NCI-H2196 (cell line): Measurements from ENCODE around the gene CCND1.

ENCODE experiments used
- DNase-seq: peaks from one replicate; lab custom pipeline; 2025; ENCODE audit not compliant: unreplicated experiment; lab: John Stamatoyannopoulos, UW

Gene CCND1

DNA sequence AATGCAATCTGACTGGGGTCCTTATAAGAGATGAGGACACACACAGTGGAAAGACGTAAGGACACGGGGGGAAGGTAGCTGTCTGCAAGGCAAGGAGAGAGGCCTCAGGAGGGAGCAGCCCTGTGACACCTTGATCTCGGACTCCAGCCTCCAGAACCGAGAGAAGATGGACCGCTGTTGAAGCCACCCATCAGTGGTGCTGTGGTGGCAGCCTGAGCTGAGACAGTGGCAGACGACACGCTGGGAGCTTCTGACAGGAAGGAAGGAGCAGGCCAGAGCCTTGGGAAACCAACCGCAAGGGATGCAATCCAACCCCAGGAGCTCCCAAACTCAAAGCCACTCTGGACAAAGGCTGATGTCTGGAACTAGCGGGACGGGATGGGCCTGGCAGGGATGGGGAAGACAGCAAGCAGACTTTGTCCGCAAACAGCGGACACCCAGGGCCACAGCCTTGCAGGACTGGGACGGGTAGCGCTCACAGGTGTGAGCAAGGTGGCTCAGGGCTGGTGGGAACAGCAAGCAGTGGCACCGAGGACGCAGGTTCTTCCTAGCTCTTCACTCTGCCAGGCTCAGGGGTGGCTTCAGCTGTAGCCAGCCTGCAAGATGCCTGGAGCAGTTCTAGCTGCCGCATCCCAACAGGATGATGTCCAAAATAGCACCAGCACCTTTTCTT, 23.3 kb downstream of the CCND1 start:
- no peak for DNase-seq

DNA sequence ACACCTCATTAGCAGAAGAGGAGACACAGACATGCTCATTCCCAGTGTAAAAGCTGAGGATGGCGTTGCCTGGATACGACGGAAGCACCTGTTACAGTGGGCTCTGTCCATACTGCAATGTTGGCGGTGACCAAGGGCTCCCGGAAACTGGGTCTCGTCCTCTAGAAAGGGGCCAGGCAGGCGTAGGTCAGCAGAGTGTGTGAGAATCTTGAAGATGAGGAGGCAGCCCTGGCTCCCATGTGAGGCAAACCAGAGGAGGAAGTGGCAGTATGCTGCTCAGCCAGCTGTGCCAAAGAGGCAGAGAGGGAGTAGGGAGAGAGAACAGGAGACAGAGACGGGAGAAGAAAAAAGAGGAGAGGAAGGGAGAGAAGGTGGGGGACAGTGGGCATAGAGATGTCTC, 23.9 kb downstream of the CCND1 start:
- no peak for DNase-seq

DNA sequence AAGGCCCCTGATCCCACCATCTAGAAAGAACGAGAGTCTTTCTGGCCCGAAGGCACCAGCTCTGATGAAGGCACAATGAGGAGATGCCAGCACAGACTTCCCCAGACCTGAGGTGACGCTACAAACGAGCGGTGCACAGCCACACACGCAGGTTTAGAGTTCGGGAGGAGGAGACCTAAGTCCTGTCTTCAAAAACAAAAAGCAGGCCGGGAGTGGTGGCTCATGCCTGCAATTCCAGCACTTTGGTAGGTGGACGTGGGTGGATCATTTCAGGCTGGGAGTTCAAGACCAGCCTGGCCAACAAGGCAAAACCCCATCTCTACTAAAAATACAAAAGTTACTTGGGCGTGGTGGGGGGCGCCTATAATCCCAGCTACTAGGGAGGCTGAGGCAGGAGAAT, 24.7 kb downstream of the CCND1 start:
- DNase-seq = no peak

DNA sequence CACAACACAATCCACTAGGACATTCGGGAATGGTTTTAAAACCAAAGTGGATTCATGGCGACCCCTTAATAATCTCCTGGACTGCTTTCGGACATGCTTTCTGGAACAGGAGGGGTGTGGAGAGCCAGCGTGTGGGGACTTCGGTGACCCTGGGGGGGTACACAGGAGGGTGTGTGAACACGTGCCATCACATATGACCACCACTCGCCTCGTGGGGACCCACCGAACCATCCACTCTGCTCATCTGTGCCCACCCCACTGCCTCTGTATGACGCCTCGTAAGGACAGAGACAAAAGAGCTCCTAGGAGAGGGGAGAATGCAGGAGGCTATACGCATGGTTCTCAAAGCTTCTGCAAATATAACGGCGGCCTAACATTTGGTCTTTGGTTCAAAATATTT, 25.3 kb downstream of the CCND1 start:
- no peak for DNase-seq

DNA sequence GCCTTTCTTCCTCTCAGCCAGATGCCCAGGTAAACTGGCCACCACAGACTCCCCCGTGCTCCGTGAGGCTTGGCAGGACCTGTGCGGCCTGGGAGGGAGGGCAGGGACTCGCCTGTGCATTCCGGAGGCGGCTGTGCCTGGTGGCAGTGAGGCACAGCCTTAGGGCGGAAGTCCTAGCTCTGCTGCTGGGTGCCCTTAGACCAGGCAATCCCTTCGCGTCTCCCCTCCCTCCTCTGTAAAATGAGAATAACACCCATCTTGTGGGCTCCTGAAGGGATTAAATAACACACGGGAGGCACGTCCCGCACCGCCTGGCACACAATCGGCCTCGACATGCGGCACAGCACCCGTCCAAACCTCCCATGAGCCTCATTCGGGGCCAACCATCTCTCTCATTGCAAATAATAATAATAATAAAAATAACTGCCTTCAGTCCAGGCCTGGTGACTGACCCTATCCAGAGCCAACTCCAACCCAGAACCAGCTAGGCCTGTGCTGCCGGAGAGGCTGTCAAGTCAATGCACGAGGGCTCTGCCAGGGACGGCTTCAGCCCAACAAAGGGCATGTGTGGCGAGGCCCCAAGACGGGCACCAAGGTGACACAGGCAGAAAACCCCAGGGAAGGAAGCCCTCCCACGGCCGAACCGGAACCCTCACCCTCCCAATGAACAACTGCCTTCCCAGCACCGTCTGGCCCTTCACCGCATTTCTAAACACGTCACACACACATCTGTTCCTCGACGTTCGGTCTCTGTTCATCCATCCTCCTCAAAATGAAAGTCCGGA, 26.0 kb downstream of the CCND1 start:
- DNase-seq = no peak

DNA sequence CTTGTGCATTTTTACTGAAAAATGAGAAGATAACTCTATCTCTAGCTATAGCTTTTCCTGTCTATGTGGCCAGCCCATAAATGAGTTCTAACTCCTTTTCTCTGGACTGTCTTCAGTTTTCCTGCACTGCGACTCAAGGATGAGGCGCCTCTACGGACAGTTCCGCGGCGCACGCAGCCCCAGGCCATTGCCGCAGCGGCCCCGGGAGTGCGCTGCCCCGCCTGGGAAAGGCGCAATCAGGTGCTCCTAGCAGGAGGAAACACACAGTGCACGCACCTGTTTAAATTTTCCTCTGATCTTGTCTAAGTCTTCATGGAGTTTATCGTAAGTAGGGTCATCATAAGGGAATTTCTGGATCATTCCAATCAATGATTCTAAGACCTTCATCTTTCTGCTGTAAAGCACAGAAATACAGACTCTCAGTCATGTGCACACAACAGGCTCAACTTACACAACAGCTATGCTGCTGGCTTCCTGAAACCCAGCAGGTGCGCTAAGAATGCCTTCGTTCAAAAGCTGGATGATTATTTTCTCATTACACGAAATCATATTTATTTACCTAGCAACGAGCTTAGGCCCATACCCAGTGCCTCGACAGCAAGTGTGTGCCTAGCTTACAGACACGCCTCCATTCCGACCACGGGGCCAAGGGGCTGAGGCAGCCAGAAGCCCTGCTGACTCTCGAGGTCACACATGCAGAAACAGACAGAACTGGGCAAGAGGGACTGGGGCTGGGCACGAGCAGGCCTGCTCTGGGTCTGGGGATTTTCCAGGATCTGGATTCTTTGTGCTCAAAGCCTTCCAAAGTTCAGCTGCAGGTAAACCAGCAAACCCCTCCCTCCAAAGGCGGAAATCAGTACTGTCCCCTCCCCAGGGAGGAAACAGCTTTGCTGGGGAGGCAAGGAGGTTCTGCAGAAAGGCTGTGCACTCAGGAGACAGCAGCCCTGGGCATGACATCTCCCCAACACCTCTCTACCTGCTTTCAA, 27.0 kb downstream of the CCND1 start:
- peak; percentile 67 for DNase-seq

DNA sequence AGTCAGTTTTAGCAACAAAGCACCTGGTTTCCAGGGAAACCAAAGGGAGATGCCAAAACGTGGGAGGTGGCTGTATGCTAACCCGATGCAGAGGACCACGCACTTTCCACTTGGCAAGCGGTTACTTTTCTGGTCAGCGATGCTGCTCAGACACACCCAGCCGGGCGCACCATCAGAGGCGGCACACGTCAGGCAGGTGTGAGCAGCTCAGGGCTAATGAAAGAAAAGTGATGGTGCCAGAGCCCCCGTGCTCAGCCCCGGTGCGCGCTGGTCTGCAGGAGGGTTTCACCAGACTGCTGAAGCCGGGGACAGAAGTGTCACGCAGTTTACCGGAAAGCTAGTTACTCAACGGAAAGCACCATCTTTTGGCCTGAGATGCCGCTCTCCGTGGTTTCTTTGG, 28.5 kb downstream of the CCND1 start:
- no peak for DNase-seq

DNA sequence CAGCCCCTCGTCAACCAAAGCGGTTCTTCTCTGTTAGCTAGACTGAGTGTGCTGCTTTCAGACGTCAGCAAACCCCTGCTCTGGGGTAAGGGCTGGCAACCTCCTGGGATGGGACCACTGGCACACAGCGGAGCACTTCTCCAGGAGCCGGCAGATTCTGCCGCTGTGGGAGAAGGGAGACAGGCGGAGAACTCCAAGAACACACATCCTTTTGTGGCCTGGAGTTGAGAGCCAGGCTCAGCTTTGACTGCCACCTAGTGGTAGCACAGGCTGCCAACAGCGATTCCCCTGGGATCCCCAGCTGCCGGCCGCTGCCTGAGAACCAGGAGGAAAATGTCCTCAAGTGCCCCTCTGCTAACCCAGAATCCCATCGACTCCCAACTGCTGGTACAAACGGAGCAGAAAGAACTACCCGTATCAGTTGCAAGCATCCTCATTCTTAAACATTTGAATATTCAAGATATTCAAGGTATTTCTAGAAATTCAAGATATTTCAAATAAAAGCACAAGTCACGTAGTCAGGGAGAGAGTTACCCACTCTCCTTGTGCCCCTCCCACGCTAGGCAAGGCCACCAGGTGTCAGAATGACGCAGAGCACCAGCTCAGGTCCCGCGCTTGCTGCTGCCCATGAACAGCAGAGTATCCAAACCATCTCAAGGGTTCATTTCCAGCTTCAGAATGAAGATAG, 29.3 kb downstream of the CCND1 start:
- peak; percentile 85 for DNase-seq

DNA sequence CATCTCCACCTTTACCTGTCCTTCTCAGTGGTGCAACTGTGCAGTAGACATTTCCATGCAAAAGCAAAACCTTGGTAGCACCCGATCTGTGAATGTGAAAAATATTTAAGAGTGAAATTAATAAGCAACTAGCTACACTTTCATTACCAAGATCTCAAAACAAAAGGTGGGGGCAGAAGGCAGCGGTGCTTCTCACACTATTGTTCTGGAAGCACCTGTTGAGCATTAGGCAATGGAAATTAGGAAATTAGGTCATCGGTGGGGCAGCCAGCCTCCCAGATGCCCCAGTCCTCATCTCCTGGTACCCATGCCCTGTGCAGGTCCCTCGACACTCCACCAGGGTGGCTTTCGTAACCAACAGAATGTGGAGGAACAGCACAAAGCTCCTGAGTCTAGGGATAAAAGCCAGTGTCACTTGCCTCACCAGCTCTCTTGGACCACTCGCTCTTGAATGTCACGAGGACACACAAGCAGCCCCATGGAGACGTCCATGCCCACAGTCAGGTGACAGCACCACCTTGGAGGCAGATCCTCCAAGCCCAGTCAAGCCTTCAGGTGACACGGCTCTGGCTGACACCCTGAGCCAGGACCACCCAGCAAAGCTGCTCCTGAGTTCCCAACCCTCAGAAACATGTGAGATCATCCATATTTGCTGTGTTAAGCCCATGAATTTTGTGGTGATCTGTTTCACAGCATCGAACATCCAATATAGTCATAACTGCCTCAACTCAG, 30.9 kb downstream of the CCND1 start:
- no peak for DNase-seq

DNA sequence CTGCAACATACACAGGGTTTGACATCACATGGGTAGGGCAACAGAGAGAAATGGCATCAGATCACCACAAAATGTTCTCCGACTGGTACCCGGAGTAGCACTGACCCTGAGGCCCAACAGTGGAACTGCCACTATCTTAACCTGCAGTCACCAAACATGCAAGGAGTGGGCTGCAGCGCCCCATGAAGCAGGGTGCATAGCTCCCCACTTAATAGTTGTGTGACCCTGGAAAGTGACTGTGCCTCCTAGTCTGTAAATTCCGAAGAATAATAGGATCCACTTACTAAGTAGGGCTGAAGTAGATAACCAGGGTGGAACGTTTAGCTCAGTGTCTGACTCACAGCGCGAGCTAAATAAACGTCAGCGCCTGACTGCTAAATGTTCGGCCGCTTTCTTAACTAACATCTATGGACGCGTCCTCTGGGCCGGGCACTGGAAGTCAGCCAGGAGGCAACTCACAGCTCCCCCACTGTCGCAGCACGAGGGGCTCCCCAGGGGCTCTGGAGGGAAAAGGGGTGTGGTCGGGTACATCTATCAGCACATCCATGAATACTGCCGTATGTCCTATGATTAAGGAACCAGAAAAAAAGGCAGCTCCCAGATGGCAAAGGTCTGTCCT, 33.4 kb downstream of the CCND1 start:
- DNase-seq = no peak

DNA sequence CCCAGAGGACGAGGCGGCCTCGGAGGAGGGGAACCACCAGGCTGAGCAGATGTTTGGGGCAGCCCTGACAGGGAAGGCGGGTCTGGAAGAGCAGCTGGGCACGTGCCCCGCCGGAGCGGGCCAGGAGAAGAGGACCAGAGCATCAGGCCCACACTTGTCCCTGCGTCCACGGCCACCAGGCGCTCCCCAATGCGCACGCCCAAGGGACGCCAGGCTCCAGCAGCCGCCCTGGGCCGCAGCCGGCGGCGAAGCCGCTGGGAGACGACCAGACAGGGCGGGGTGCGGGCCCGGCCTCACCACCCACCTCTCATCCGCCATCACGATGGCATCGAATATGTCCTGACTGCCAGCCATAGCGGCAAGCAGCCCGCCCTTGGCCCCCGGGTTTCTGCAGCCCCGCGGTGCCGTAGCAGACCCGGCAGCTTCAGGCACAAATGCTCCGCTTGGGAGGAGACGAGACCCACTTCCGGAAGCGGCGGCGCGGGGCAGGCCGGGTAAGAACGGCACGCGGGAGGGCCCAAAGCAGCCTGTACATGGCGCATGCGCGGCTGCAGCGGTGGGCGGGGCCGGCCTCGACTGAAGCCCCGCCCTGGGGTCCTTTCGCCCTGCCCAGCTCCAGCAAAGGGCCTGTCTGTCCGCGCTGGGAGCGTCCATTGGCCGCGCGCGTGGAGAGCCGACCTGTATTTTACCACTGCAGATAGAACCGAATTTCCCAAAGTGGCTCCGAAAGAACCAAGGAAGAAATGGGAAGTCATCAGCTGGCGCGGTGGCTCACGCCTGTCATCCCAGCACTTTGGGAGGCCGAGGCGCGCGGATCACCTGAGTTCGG, 34.1 kb downstream of the CCND1 start, which contains the start of gene LTO1:
Gene LTO1, minus strand, starts transcription at position 468 of the 829 bp plus-strand sequence. Its CDS starts 114 bp downstream, at position 354.
- peak; percentile 93 for DNase-seq

DNA sequence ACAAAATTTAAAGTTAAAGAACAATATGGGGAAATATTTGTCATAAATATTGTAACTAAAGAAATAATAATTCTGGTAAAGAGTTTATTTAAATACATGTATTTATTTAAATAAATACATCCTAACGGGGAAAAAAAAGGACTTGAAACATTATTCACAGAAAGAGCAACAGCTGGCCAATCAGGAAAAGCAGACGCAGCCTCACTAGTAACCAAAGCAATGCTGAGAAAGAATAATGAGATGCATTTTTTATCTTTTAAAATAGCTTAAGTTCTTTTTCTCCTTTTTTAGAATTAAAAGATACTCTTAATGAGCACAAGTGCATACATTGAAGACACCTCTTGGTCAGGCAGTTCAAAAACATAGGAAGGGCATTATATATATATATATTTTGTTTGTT, 36.8 kb downstream of the CCND1 start:
- no peak for DNase-seq

DNA sequence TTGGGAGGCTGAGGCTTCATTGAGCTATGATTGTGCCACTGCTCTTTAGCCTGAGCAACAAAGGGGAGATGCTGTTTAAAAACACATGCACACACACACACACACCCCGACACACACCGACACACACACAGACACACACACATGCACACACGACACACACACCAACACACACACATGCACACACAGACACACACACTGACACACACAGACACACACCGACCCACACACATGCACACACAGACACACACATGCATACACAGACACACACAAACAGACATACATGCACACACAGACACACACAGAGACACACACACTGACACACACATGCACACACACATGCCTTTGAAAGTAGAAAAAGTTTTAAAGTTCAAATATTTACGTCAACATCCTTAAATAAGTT, 39.7 kb downstream of the CCND1 start:
- DNase-seq = no peak

DNA sequence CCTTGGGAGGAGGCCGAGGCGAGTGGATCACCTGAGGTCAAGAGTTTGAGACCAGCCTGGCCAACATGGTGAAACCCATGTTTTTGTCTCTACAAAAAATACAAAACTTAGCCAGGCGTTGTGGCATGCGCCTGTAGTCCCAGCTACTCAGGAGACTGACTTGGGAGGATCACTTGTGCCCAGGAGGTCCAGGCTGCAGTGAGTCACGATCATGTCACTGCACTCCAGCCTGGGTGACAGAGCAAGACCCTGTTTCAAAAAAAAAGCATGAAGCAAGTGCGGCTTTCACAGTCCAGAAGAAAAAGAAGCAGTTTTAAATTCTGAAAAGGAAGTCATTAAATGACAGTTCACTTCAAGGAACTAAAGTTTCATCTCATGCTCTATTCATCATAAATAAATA, 41.3 kb downstream of the CCND1 start:
- DNase-seq = no peak

DNA sequence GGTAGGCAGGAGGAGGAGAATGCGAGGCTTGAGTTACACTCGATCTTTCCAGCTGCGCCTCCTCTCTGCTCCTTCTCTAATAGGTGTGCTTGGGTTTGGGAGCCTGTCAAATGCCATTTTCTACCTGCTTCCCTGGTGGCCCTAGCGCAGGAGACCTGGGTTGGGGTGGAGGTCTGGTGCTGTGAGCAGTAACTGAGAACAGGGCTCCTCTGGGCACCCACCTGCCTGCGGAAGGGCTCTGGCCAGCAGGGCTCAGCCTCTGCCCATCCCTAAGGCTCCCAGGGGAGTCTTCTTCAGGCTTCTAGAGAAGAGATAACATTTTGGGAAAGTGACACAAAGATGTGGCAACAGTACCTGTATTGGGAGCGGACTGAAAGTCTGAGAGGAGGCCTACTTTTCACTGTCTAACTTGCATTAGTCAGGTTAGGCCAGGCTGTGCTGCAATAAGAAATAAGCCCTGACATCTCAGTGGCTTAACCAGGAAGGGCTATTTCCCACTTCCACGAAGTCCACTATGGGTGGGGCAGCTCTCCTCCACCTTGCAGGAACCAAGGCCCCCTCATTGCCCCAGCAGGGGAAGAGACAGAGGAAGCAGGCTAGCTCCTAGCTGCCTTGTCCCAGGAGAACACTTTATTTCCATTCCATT, 41.8 kb downstream of the CCND1 start:
- DNase-seq = no peak

DNA sequence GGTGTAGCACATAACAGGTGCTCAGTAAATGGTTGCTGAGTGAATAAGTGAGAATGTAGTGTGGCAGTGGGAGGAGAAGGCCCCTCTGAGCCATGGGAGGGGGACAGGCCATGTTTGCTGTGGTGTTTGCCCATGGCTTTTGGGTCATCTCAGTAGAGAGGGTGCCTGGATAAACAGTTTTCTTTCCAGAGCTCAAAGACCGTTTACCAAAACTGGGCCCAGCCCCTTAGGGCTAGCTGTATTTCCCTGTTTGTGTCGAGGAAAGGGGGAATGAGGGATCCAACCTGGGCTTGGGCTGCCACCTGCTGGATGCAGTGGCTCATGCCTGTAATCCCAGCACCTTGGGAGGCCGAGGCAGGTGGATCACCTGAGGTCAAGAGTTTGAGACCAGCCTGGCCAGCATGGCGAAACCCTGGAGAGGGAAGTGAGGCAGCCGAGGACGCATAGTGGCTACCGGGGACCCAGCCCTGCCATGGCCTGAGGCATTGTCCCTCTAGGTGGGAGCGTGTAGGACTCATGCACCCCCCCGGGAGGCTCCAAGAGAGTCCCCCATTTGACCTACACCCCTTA, 42.9 kb downstream of the CCND1 start:
- DNase-seq = peak; percentile 42

DNA sequence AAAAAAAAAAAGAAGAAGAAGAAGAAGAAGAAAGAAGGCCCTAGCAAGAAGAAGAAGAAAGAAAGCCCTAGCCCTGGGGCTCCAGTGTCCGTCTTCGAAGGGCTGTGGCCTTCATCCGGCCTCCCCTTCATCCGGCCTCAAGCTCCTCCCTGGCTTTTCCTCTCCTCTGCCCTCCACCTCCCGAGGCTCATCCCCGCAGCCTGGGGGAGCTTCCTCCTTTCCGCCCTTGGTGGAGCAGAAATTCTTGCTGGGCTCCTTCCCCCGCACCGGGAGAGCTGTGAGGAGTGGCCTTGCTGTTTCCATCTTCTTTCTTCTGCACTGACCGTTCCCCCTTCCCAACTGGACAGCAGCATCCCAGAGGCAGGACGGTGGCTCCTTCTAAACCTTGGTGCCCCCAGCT, 43.7 kb downstream of the CCND1 start:
- DNase-seq = no peak

DNA sequence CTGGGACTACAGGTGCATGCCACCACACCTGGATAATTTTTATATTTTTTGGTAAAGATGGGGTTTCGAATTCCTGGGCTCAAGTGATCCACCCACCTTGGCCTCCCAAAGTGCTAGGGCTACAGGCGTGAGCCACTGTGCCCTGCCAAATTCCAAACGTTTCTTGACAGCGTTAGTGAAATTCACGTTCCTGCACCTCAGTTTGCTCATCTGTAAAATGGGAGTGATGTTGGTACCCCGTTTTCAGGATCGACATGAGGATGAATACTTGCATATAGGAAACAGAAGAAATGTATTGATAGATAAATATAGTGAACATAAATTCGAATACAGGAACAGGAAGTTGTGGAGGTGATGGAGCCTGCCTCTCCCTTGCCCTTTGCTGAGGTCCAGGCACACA, 44.4 kb downstream of the CCND1 start:
- DNase-seq = no peak
